GM21390 (cell line): ENCODE results near the gene MEOX2.

Source experiments
- ATAC-seq: cut with Tn5 transposase; IDR thresholded peaks from one replicate; pipeline ENCODE4 v1.9.1; 2021; ENCODE audit not compliant: unreplicated experiment

Gene MEOX2

GRCh38 chr7:15686295-15686956, at the start of gene MEOX2:
Gene MEOX2, minus strand, starts transcription at chr7:15686683. Its CDS starts 281 bp downstream, at chr7:15686402.
- ATAC-seq = no peak

GRCh38 chr7:15729746-15730145, 43.3 kb upstream of the MEOX2 start:
- ATAC-seq = no peak

GRCh38 chr7:15725051-15725450, 38.6 kb upstream of the MEOX2 start:
- ATAC-seq = no peak

GRCh38 chr7:15723841-15724240, 37.4 kb upstream of the MEOX2 start:
- no peak for ATAC-seq

GRCh38 chr7:15720849-15721471, 34.5 kb upstream of the MEOX2 start:
- no peak for ATAC-seq

- no peak for ATAC-seq
Measured at GRCh38 chr7:15719311-15719710, 32.8 kb upstream of the MEOX2 start.

GRCh38 chr7:15715435-15715834, 29.0 kb upstream of the MEOX2 start:
- ATAC-seq = no peak

- ATAC-seq = no peak
Measured at GRCh38 chr7:15709978-15710377, 23.5 kb upstream of the MEOX2 start.

GRCh38 chr7:15707570-15707969, 21.1 kb upstream of the MEOX2 start:
- no peak for ATAC-seq

GRCh38 chr7:15703732-15704131, 17.2 kb upstream of the MEOX2 start:
- no peak for ATAC-seq

- no peak for ATAC-seq
Measured at GRCh38 chr7:15692501-15693020, 6.1 kb upstream of the MEOX2 start.

GRCh38 chr7:15688911-15689310, 2.4 kb upstream of the MEOX2 start:
- no peak for ATAC-seq

GRCh38 chr7:15688279-15688626, 1.8 kb upstream of the MEOX2 start:
- ATAC-seq = no peak

GRCh38 chr7:15687546-15688278, 1.2 kb upstream of the MEOX2 start:
- no peak for ATAC-seq

- no peak for ATAC-seq
Measured at GRCh38 chr7:15686957-15687545, 568 bp upstream of the MEOX2 start.

- no peak for ATAC-seq
Measured at GRCh38 chr7:15685358-15686294, 857 bp downstream of the MEOX2 start.

GRCh38 chr7:15684871-15685270, 1.6 kb downstream of the MEOX2 start:
- ATAC-seq = no peak

GRCh38 chr7:15684111-15684800, 2.2 kb downstream of the MEOX2 start:
- no peak for ATAC-seq

GRCh38 chr7:15682751-15683245, 3.7 kb downstream of the MEOX2 start:
- ATAC-seq = no peak

GRCh38 chr7:15682111-15682510, 4.4 kb downstream of the MEOX2 start:
- no peak for ATAC-seq
